Vagina (tissue), 2 donors: Measurements from ENCODE around the gene TMEM167B.

Experiments used
- POLR2A ChIP-seq, 2 donors: fragments of 450-650 bp; IDR thresholded peaks; one replicate each; pipeline ENCODE4 v1.6.1; 2017; ENCODE audit warnings: antibody characterized with exemption in 2 of 2, mild to moderate bottlenecking in 2 of 2, moderate library complexity in 2 of 2
- TF ChIP-seq, protein P1 (sequence below), 3 experiments: fragments of 450-650 bp in 2 of 3; fragments of 200-600 bp in 1 of 3; sonication (generic) in 1 of 3; IDR thresholded peaks; one replicate each; pipeline ENCODE4 v1.5.1; 2017 to 2019; ENCODE audit warnings: antibody characterized with exemption in 3 of 3, mild to moderate bottlenecking in 2 of 3, moderate library complexity in 2 of 3

DNA sequence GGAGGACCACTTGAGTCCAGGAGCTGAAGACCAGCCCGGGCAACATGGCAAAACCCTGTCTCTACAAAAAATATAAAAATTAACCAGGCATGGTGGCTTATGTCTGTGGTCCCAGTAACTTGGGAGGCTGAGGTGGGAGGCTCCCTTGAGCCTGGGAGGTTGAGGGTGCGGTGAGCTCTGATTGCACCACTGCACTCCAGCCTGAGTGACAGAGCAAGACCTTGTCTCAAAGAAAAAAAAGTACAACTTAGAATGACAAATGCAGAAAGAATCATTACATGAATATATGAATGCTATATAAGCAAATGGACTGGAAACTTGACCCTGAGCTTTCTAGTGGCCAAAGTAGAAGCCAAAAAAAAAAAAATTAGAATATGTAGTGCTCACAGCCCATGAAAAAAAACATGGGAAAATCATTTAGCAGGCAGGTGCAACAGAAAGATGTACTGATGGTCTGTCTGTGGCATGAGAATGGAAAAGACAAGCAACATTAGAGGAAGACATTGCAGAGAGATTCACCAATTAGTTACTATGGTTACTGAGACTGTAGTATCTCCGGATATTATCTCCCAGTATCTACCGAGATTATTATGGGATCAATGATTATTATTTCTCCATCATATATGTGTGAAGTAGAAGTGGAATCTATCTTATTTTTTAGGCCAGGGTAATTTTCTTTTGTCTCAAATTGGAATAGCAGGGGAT lies 42.6 kb downstream of the TMEM167B start:
- TF ChIP-seq, protein P1, sequence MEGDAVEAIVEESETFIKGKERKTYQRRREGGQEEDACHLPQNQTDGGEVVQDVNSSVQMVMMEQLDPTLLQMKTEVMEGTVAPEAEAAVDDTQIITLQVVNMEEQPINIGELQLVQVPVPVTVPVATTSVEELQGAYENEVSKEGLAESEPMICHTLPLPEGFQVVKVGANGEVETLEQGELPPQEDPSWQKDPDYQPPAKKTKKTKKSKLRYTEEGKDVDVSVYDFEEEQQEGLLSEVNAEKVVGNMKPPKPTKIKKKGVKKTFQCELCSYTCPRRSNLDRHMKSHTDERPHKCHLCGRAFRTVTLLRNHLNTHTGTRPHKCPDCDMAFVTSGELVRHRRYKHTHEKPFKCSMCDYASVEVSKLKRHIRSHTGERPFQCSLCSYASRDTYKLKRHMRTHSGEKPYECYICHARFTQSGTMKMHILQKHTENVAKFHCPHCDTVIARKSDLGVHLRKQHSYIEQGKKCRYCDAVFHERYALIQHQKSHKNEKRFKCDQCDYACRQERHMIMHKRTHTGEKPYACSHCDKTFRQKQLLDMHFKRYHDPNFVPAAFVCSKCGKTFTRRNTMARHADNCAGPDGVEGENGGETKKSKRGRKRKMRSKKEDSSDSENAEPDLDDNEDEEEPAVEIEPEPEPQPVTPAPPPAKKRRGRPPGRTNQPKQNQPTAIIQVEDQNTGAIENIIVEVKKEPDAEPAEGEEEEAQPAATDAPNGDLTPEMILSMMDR (IDR thresholded peaks at IDR 0.05) = no peak
- no peak for TF ChIP-seq POLR2A (IDR thresholded peaks at IDR 0.05)
